GM12865 (cell line): ENCODE data around the gene ARHGEF17.

ENCODE experiments used
- DNase-seq: peaks from one replicate; pipeline ENCODE4 v3.0.0; 2010; ENCODE audit warnings: low read depth
- H3K4me3 ChIP-seq: 2 replicates; pipeline ENCODE4 v1.5.1; 2011; ENCODE audit warnings: mild to moderate bottlenecking, low read depth, low read length, control low read depth
- TF ChIP-seq, protein P1 (sequence below): IDR thresholded peaks from 2 replicates; pipeline ENCODE4 v1.5.1; 2011; ENCODE audit warnings: low read length, control low read depth, low read depth, inconsistent platforms; ENCODE audit not compliant: insufficient read depth; ENCODE audit errors: missing control alignments

ARHGEF17 gene

DNA sequence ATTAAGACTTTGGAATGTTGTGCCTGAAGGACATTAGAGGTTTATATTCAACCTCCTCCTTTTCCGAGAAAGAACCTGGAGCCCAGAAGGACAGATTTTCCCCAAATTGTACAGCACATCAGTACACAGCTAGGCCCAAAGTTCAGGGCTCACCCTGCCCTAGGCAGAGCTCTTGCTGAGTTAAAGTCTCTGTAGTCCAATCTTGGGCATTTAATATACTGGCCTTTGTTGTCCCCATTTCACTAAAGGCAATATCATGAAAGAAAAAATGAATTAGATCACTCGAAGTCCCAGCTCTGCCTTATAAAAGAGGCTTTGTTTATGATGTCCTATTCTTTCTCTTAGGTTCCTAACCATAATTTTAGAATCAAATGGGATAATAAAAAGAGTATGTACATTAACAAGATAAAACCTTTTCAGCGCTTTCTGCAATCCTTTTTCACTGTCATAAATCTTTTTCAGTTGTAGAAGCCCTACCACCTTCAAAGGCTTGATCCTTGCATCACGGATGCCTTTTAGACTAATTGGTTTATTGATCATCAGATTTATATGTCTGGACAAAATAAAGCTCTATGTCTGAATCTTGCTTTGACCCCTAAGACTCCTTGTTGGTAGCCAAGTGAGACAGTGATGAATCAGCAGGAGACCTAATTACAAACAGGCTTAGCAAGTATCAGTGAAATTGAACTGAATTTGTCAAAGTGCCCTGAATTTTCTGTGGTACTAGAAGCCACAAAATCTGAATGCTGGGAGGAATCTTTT is 108.0 kb downstream of the ARHGEF17 start:
- DNase-seq = no peak
- TF ChIP-seq, protein P1, sequence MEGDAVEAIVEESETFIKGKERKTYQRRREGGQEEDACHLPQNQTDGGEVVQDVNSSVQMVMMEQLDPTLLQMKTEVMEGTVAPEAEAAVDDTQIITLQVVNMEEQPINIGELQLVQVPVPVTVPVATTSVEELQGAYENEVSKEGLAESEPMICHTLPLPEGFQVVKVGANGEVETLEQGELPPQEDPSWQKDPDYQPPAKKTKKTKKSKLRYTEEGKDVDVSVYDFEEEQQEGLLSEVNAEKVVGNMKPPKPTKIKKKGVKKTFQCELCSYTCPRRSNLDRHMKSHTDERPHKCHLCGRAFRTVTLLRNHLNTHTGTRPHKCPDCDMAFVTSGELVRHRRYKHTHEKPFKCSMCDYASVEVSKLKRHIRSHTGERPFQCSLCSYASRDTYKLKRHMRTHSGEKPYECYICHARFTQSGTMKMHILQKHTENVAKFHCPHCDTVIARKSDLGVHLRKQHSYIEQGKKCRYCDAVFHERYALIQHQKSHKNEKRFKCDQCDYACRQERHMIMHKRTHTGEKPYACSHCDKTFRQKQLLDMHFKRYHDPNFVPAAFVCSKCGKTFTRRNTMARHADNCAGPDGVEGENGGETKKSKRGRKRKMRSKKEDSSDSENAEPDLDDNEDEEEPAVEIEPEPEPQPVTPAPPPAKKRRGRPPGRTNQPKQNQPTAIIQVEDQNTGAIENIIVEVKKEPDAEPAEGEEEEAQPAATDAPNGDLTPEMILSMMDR = no peak
- no peak overlapping the region for H3K4me3 ChIP-seq

DNA sequence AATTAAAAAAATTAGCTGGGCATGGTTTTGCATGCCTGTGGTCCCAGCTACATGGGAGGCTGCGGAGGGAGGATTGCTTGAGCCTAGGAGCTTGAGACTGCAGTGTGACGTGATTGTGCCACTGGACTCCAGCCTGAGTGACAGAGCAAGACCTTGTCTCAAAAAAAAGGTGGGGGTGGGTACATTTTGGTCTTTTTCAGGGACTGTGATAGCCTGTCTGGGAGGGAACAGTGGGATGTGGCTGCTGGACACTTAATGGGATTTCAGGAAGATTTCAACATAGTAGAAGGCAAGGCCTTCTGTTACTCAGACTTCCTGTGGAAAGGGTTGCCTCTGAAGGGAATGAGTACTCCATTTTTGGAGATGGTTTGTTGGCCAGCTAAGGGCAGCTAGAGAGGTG is 108.7 kb downstream of the ARHGEF17 start:
- H3K4me3 ChIP-seq = no peak overlapping the region
- no peak for DNase-seq
- TF ChIP-seq, protein P1 = no peak
